ENCODE data around the gene AQP12A.
"Not testable (repeated sequence)": the region's sequence is repeated elsewhere in the genome, so short reads cannot be mapped to it uniquely, and the experiment has no call there.

The AQP12A gene

DNA sequence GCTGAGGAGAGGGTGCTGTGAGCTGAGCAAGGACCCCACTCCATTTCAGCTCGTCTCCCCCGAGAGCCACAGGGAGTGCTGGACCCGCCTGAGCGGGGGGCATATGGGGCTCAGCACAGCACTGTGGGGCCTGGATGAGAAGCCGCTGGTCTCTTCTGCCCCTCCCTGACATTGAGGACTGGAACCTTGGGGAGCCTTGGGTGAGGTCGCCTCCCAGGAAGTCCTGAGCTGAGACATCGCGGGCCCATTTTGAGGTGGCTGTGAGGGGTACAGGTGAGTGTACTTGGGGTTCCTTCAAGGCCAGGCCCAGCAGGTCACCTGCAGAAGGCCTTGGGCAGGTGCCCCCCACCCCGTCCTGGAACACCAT is 3.1 kb upstream of the AQP12A start:
- FAIRE-seq = no peak
- TF ChIP-seq, protein P1, sequence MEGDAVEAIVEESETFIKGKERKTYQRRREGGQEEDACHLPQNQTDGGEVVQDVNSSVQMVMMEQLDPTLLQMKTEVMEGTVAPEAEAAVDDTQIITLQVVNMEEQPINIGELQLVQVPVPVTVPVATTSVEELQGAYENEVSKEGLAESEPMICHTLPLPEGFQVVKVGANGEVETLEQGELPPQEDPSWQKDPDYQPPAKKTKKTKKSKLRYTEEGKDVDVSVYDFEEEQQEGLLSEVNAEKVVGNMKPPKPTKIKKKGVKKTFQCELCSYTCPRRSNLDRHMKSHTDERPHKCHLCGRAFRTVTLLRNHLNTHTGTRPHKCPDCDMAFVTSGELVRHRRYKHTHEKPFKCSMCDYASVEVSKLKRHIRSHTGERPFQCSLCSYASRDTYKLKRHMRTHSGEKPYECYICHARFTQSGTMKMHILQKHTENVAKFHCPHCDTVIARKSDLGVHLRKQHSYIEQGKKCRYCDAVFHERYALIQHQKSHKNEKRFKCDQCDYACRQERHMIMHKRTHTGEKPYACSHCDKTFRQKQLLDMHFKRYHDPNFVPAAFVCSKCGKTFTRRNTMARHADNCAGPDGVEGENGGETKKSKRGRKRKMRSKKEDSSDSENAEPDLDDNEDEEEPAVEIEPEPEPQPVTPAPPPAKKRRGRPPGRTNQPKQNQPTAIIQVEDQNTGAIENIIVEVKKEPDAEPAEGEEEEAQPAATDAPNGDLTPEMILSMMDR (IDR thresholded peaks at IDR 0.05; ENCODE audit: insufficient read depth, missing control alignments) = no peak
- DNase-seq (ENCODE audit: insufficient read length, low spot score) = peak; percentile 13

DNA sequence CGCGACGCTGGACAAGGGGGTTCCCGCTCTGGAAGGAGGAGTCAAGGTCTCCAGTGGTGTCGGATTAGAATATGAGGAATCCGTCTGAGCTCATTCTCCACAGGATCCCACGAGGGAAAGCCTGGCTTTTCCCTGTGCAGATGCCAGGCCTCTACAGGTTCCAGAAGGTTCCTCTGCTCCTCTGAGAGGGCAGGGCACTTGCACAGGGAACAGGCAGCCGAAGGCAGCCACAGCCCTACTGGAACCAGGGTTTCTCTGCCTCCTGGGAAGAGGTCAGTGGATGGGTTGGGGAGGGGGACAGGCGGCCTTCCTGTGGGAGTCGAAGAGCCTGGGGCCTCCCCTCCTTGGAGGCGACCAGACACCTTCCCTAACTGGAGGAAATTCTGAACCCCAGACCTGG is 1.7 kb upstream of the AQP12A start:
- FAIRE-seq (no peak), DNase-seq (ENCODE audit: insufficient read length, low spot score) (no peak)
- TF ChIP-seq, protein P1 (IDR thresholded peaks at IDR 0.05; ENCODE audit: insufficient read depth, missing control alignments) = no peak

DNA sequence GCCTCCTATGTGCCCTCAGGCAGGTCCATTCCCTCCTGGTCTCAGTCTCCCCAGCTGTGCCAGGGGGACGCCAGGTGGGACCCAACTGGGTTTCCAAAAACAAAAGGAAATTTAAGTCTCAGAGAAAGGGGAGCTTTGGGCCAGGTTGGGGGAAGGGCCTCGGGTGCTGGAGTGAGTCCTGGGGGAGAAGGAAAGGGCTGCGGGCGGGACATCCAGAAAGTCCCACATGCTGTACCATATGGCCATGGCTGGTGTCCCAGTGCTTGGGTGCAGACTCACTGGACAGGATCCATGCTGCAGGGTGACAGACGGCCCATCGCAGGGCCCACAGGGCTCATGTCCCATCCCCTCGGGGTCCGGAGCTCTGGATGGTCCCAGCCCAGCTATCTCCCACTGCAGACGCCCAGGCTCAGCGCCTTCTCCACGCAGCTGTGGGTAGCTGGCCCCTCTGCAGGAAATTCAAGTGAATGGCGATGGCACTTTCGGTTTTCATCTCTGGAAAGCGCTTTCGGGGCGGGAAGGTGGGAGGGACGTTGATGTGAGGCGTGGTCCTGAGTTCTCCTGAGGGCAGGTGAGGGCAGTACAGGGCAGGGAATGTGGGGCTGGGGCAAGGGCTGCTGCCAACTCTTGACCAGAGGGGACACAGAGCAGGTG is 1.1 kb upstream of the AQP12A start:
- DNase-seq (ENCODE audit: insufficient read length, low spot score); FAIRE-seq: not testable (repeated sequence)

DNA sequence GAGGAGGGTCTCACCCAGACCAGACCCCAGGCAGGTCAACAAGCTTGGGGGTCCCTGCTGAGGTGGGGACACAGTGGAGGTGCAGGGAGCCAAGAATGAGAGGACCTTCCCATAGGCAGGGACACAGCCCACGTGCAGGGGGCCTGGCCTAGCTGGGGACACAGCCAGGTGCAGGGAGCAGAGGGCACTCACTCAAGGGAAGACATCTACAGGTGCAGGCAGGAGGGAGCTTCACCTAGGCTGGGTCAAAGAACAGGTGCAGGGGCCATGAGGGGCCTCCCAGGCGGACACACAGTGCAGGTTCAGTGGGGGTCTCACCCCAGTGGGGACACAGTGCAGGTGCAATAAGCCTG is 615 bp upstream of the AQP12A start:
- not testable (repeated sequence) for FAIRE-seq; DNase-seq (ENCODE audit: insufficient read length, low spot score)

DNA sequence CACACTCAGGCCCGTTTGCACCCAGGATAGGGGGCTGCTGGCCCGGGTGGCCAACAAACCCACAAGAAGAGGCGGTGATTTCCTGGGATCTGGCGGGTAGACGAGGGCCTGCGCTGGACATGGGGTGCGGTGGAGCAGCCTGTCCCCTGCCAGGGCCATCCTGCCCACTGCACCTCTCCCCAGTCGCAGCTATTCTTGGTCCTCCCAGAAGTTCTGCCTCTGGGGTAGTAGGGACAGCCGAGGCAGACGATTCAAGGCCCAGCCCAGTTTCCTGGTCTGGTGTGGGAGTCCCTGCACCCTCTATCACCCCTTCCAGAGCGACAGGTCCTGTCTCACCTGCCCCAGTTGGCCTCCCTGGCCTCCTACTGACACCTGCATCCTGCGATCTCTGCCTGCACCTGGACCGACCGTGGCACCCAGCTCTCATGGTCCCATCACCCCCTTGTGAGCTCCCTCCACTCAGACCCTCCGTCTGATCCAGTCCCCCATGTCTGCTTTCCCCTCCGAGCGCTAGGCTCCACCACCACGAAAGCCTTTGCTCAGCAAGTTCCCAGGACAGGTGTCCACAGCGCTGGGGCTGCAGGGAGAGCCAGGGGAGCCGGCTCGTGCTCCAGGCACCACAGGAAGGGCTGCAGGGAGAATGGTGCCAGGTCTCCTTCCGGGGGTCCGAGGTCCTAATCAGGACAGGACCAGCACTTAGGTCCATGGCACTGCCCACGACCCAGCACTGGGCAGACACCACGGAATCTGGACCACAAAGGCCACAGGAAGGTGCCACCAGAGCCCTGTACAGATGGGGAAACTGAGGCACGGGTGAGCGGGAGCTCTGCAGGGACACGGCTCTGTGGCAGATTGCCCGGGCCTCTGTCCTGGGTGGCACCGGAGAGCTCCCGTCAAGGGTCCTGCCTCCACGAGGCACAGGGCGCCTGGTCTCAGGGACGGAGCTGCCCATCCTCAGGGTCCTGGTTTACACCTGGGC is 1.2 kb downstream of the AQP12A start:
- DNase-seq (ENCODE audit: insufficient read length, low spot score); FAIRE-seq: not testable (repeated sequence)

DNA sequence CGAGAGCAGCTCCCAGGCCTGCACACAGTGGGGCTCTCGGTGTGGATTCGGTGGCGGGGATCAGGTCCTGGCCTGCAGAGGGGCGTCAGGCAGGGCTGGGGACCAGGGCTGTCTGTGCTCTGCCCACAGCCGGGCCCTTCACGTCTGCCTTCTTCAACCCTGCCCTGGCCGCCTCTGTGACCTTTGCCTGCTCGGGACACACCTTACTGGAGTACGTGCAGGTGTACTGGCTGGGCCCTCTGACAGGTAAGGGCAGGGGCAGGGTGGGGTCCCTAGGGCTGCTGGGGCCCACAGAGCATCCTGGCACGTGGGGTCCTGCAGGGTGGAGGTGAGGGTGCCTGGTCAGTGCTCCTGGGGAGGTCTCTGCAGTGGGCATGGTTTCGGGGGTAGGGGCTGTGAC is 2.6 kb downstream of the AQP12A start:
- not testable (repeated sequence) for DNase-seq (ENCODE audit: insufficient read length, low spot score); FAIRE-seq

DNA sequence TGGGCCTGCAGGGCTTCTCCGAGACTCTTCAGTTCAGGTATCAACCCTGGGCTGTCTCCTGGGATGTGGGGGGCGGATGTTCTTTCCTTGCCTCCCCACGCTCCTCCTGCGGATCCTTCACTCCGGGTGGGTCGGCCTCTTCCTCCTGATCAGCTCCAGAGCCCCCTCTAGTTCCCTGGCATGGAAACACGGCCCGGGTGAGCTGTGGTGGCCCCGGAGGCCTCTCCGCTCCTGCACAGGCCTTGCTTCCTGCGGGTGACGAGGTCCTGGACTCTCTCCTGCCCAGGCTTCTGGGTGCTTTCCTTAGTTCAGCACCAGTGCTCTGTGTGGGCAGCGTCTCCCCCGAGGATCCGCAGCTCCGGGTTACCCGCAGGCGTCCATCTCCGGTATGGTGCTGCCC is 3.9 kb downstream of the AQP12A start:
- DNase-seq (ENCODE audit: insufficient read length, low spot score); FAIRE-seq: not testable (repeated sequence)

DNA sequence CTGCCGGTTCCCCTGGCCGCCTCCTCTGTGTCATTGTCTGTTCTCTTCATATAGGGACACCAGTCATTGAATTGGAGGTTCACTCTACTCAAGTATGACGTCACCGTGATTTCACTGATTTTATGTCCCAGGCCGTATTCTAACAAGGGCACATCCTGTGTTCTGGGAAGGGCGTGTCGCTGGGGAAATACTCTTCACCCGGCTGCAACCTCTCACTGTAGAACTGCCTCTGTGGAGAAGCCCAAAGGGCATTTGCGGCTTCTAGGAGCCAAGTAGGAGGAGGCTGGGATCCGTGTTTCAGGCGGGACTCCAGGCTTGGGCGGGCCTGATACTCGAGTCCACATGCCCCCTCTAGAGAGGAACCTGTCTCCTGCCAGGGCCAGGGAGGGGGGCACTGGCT is 4.8 kb downstream of the AQP12A start:
- DNase-seq (ENCODE audit: insufficient read length, low spot score); FAIRE-seq: not testable (repeated sequence)

DNA sequence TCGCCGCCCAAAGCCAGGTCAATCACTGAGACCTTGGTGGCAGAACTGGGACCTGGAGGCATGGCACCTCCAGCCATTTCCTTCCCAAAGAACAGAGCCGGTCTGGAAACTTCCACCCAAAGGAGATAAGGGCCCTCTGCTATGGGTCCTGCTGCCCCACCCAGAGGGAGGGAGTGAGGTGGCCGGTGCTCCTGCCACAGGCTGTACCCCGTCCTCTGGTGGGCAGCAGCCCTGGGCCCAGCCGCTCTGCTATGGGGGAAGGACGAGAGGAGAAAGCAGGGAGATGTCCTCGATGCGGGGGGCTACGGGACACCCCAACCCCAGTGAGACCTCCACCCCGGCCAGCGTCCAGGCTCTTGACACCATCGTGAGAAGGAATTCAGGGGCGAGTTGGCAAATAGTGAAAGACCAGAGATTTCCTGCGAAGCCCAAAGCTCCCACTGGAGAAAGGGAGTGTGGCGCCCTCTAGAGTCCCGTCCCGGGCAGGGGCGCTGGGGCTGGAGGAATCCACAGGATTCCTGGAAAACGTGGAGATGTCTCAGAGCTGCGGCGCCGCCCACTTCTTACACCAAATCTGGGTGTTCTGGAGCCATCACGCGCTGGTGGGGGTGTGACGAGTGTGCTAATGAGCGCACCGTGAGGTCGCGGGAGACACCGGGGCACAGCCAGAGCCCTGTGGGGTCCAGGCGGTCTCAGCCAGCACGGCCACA is 7.3 kb downstream of the AQP12A start:
- peak; percentile 81 for FAIRE-seq
- not testable (repeated sequence) for DNase-seq (ENCODE audit: insufficient read length, low spot score)

DNA sequence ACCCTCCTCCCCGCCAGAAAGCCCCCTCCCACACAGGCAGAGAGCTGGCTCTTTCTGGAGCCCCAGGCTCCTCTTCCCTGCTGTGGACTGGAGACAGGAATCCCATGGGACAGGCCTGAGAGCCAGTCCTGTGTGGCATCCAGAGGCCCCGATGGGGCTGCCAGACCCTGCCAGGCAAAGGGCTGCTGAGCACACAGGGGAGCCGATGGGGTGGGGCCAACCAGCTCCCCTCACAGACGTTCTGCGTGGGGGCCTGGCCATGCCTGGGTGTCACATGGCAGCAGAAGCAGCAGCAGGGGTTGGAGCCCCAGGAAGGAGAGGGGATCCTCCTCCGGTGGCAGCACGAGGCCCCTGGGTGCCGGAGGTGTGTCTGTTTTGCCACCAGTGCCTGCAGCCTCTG is 8.2 kb downstream of the AQP12A start:
- DNase-seq (ENCODE audit: insufficient read length, low spot score); FAIRE-seq: not testable (repeated sequence)

DNA sequence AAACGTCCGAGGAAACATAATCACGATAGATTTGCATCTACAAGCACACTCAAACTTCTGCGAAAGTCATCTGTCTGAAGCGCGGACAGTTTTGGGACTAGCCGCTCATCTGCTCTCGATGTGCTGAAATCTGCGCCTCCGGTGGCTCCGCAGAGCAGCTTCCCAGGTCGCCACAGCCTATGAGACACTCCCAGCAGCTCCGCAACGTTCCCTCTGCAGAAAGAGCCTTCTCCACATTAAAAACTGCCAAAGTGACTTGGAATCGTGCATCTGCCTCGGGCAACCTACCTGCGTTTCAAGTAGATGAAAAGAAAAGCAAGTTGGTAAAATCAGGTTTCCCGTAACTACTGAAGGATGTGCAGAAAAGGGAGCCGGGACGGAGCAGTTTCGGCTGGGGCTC is 8.9 kb downstream of the AQP12A start:
- FAIRE-seq; DNase-seq (ENCODE audit: insufficient read length, low spot score): not testable (repeated sequence)

DNA sequence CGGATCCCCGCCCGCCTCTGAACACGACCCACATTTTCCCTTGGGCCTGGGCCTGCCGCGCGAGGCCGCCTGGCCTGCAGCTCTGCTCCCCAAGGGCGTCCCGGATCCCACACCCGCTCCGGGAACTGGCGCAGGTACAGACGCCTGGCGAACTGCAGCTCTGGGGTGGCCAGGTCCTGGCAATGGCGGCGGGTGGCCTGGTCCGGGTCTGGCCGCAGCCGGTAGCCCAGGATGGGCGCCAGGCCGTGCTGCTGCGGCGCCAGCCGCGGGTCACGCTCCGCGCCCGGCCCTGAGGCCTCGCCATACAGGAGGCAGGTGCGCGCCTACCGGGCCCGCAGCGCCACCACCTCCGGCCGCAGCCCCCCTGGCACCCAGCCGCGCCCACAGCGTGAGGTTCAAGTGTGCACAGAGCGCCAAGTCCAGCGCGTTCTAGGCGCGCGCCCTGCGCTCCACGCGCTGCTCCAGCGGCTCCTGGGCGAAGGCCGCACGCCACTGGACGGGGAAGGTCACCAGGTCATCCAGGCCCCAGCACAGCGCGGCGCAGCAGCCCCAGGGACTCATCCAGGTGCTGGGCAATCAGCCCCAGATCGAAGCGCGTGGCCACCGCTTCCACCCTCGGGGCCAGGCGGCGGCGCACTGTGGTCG is 9.5 kb downstream of the AQP12A start:
- DNase-seq (ENCODE audit: insufficient read length, low spot score) = no peak
- FAIRE-seq = no peak
- TF ChIP-seq, protein P1 (IDR thresholded peaks at IDR 0.05; ENCODE audit: insufficient read depth, missing control alignments) = no peak

Measured in D721Med (cell line).